GM18867 (cell line): Measurements from ENCODE around the gene ZFAND2B.

Experiments
- ATAC-seq: cut with Tn5 transposase; IDR thresholded peaks from one replicate; pipeline ENCODE4 v1.9.1; 2021; ENCODE audit warnings: mild to moderate bottlenecking, moderate library complexity; ENCODE audit not compliant: unreplicated experiment

The ZFAND2B gene, protein sequence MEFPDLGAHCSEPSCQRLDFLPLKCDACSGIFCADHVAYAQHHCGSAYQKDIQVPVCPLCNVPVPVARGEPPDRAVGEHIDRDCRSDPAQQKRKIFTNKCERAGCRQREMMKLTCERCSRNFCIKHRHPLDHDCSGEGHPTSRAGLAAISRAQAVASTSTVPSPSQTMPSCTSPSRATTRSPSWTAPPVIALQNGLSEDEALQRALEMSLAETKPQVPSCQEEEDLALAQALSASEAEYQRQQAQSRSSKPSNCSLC

DNA sequence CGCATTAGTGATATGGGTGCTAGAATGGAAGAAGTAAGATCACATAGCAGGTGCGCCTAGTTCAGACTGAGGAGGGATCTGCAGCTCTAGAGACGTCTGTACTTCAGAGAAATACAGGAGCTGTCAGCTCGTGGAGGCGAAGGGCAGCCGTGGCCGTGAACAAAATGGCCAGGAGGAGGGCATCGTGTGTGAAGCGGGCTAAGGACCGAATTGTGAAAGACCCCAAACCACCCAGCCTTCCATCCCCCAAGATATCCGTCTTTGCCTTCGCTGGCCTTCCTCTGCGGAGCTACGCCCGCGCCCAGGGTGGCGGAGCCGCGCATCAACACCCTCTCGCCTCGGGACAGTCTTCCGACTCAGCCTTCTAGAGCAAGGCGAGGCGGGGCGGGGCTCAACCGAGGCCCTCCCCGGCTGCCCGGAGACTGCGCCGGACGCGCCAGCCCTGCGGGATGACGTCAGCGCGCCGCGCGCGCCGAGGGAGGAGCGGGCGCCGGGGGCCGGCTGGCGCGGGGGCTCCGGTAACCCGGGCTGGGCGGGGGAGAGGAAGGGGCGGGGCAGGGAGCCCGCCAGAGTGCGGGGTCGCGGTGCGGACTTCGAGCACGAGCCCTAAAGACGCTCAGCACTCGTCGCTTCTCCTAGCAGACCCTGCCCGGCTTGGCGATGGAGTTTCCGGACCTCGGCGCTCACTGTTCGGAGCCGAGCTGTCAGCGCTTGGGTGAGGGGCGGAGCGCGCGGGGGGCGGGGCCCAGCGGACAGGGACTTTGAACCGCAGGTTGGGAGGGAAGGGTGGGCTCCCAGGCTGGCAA, at the start of gene ZFAND2B:
TSS of gene ZFAND2B (plus strand) at position 455 of the 806 bp plus-strand sequence. CDS start at position 661, 206 bp downstream.
- peak; percentile 96 for ATAC-seq

DNA sequence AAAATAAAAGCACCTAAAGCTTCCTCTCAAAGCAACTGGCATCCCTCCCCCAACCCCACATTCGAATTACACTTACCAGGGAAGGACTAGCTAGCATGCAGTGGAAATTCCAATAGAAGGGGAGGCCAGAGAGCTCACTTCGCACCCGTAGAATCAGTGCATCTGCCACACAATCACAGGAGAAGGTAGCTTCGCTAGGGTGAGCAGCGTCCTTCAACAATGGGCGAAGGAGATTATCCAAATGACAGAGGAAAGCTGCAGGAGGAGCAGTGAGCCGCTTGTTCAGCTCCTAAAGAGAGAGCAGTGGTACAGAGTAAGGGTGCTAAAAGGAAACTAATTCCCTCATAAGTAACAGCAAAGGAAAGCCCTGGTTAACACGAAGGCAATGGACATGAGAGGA, 49.2 kb upstream of the ZFAND2B start:
- no peak for ATAC-seq

DNA sequence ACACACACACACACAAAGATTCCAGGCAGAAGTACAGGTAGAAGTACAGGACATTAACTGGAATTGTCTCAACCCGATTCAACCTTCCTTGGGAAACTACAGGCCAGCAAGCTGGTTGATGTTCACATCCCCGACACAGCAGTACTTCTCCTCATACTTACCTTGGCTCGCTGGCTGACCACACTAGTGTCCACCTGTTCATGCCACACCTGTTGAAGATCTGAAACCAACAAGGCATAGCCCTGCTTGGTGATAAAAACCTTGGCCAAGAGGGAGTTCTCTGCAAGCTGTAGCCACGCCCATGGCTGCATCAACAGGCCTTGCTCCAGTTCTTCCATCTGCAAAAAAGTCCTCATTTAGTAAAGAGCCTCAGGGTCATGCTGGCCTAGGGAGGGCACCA, 48.6 kb upstream of the ZFAND2B start:
- ATAC-seq: no peak

DNA sequence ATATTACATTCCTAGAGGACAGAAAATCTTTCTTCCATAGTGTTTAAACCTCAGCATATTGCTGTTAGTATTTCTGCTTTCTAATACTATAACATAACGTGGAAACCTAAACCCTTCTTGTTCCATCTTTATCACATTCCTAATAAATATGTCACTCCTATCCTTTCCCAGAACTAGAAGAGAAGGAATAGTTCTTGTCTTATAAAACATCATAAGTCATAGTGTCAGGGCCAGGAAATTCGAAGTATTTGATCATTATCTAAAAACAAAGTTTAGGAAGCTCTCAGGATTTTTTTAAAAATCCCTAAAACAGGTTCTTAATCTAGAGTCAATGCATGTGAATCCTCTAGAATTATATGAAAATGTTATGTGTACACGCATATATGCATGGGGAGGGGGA, 48.0 kb upstream of the ZFAND2B start:
- no peak for ATAC-seq

DNA sequence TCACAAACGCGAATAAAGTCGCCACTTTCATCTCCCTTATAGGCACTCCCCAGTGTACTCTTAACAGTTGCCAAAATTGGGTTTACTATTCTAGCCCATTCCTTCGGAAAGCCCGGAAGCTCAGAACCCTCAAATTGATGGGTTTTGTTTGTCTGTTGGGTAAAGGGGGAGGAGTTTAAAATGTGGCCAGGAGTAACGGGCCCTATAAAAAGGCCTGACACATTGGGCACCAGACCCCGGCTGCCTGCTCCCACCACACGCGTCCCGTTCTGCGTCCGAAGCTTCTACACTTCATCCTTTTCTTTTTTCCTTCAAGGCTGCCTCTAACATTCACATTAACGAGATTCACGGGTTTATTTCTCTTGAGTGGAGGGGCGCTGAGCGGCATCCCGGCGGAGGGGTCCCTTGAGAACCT, 46.8 kb upstream of the ZFAND2B start:
- no peak for ATAC-seq

DNA sequence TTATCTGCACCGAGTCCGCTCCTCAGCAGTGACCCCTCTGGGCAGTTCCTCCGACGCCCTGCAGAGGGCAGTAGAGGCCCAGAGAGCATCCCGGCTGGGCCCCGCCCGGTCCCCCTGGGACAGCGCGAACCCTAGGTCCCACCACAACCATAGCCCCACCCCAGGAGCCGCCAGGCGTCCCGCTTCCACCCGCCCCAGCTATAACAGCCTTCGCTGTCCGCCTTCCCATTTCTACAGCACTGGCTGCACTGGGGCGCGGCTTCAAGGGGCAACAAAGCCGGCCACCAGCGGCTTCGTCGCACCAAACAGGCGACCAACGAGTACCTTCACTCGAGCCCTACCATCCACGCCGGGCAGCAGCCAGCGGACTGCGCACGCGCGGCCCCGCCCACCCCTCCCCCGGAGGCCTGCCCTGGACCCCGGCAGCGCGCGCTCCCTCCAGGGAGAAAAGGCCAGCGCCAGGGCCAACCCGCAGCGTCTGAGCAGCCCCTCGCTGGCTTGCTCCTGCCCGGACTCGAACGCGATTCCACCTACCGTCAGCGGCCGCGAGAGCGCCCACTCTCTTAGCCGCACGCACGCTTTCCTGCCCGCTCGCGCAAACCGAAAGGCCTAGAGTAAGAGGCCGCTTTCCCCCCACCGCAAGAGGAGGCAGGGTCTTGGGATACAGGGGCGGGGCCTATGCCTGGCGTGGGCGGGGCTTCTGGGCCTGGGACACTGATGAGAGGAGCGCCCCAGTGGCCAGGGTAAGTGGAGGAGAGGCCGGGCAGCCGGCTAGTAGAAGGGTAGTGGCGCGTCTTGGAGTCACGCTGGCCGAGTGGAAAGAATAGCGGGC, 46.2 kb upstream of the ZFAND2B start, which contains the start of gene NHEJ1:
TSS of gene NHEJ1 (minus strand) at position 630 of the 832 bp plus-strand sequence. CDS start 2,453 bp downstream, outside the sequence.
- ATAC-seq: peak; percentile 84

DNA sequence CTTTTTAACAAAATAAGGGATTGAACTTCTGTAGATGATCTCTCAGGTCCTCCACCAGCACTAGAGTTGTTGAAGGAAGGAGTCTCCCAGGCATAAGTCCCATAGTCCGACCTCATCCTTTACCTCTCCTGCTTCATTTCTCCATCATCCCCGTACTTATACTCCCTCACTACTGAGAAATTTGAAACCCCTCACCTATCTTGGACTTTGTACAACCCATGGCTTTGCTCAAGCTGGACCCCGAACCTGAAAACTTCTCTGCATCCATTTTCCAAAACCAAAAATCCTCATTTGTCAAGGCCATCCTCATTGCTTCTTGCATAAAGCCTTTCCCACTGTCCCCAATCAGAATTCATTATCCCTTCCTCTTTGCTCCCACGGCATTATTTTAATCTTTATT, 45.5 kb upstream of the ZFAND2B start:
- no peak for ATAC-seq

DNA sequence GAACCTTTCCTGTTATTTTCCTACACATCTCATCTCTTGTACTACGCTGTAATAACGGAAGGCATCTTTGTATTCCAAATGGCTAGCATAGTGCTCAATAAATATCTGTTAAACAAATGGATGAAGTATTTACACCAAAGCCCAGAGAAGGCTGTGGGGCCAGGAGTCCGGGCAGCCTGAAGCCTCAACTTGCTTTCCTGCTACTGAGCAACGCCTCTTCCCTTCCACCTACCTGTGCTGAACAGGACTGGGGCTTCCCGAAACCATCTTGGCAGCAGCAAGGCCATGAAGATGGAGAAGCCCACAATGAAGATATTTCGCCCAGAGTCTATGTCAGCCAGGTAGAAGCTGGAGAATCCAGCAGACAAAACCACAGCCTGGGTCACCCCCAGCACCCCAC, 43.4 kb upstream of the ZFAND2B start:
- ATAC-seq: no peak

DNA sequence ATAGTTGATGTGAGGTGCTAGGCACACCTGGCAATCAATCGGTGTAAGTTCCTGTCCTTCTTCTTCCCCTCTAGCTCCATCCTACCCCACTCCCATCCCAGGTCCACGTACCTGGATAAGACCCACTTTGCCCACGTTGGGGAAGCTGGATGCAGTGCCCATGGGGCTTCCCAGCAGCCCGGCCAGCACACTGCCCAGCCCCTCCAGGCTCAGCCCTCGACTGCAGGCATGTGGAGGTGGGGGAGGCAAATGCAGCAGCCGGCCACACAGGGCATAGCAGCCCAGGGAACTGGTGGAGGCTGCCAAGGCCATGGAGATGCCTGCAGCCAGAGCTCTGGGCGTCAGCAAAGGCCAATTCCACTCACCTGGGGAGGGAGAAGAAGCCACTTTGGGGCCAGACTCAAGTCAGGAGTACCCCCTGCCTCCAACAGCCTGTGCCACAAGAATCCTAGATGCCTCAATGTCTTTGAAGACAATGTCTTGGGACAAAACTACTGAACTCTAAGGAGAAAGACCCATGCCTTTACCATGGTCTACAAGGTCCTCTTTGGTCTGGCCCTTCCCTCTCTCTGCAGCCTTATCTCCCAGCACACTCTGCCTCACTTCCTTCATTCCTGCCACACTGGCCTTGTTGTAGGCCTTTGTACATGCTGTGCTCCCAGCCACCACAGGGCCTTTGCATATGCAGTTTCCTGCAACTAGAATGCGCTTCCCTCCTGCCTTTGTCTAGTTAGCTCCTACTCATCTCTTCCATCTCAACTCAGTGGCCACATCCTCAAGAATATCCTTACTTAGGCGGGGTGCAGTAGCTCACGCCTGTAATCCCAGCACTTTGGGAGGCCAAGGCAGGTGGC, 41.3 kb upstream of the ZFAND2B start:
- no peak for ATAC-seq

DNA sequence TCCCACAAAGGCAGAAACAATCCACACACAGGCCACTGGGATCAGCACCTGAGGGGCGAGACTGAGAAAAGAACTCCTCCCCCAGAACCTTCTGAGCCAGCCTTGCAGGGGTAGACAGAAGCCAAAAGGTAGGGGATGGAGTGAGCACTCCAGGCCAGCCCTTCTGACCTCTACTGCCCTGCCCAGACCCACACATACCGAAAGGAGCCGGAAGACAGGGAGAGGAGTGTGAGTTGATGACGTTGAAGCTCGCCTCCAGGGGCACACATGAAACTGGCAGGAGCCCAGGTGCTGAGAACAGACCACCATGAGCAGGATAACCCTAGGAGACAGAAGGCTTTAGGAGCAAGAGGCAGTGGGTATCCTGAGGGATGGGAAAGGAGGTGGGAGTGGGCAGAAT, 38.6 kb upstream of the ZFAND2B start:
- ATAC-seq: no peak

DNA sequence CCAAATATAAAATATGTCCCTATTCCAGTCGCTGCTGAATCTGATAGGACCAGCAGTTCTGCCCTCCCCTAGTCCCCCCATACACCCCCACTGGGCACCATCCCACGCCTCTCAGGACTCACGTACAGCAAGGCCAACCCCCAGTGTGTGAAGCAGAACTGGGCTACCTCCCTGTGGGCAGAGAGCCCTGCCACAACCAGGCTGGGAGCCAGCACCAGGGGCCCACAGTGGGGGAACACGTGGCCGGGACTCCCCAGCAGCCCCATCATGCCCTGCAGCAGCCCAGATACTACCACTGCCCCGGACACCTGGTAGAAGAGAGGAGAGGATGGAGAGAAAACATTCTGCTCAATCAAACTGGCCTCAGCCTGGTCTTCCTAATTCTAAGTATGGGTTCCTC, 38.1 kb upstream of the ZFAND2B start:
- peak; percentile 40 for ATAC-seq

DNA sequence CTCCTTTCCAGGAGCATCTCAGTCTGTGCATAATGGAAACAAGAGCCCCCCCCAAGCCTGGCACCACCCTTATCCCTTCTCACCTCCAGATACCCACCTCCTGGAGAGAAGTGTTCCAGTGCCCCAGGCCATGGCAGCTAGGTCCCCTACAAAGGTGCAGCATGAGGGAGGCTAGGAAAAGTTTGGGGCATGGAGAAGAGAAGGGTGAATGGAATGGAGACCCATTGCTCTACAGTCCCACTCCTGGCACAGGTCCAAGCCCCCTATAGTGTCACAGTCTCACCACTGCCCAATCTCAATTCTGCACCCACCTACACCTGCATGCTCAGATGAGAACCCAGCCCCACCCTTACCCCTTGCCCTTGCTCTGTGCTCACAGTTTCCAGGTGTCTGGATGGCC, 37.6 kb upstream of the ZFAND2B start:
- ATAC-seq: no peak

DNA sequence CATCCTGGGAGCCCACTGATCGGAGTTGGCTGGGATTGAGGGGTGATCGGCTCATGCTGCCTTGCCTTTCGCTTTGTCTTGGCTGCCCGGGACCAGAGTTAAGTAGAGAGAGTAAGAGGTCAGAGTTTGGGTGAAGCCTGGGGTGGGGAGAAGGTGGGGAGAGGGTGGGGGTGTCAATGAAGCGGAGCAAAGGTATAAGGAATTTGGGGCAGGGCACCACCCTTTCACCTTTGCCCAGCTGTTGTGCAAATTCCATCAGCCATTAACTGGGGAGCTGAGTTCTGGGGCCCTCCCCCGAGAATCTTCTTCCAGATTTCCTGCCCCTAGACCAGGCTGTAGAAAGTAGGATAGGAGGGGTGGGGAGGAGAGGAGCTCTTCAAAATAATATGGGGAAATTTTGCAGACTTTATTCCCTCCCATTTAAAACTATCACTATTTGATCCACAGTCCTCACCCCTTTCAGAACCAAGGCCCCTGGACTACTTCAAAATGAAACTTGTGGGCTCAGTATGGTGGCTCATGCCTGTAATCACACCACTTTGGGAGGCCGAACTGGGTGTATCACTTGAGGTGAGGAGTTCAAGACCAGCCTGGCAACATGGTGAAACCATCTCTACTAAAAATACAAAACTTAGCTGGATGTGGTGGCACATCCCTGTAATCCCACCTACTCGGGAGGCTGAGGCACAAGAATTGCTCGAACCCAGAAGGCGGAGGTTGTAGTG, 36.5 kb upstream of the ZFAND2B start, which contains the start of gene SLC23A3:
TSS of gene SLC23A3 (minus strand) at position 100 of the 725 bp plus-strand sequence. CDS start at position 55, 45 bp downstream.
- ATAC-seq: no peak

DNA sequence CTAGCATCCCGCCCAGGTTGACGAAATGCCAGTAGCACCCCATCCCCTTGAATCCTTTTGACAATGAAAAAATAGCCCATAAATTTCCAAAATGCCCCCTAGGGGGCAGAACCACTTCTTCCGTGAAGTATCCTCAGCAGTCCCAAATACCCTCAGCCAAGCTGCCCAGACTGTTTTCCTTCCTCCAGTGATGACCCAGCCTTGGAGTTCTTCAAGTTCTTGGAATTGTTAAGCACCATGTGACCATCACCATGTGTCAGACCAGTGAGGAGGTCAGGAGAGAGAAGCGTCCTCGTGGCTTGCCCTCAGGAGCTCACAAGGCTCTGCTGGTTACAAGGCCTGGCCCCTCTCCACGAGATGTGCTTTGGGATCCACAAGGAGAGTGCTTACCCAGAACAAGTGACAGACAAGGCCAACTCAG, 35.3 kb upstream of the ZFAND2B start:
- ATAC-seq: no peak

DNA sequence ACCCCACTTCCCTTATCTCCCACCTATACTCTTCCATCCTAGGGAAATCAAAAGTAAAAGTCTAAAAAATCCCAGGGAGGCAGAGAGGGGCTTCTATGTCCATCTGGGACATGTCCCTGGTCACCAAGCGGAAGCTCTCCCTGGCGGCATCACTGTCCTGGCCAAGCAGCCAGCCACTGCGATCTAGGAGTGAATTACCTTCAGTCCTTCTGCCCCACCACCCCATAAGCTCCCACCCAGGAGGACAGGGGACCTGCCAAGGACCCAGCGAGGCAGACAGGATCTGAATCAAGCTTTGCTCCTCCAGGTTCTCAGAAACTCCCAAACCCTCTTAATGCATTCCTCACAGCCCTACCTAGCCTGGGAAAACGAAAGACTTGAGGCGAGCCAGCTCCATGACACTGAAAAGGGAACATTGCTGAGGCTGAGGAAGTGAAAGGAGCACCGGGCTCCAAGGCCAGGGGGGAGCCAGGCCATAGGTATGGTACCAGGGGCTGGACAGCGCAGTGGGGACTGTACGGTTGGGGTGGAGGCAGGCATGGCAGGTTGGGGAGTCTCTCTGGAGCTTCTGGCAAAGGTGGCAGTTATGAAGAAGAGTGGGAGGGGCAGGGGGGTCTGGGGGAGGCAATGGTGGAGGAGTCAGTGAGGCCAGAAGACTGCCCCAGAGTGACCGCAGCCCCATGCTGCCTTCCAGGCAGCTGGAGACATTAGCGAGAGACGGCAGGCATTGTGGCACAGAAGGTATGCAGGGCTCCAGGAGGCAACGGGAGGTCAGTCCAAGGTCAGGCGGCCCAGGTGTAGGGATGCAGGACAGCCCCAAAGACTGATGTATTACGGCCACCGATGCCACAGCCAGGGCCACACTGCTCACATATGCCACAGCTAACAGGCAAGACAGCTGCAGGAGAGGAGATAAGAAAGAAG, 34.1 kb upstream of the ZFAND2B start:
- ATAC-seq: no peak

DNA sequence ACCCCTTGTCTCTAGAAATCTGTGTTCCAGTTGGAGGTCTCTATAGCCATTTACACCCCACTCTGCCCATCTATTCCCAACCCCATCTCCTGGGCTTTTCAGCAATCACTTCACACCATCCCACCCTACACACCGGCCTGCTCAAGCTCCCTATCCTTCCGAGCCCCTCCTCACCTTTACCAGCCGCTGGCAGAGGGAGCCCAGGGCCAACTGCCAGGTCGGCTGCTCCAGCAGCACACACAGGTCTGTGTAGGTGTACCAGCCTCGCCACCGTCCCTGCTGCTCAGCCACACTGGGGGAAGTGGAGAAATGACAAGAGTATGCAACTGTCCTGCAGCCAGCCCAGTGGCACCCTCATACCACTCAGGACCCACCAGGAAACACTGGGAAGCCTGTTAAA, 33.4 kb upstream of the ZFAND2B start:
- no peak for ATAC-seq

DNA sequence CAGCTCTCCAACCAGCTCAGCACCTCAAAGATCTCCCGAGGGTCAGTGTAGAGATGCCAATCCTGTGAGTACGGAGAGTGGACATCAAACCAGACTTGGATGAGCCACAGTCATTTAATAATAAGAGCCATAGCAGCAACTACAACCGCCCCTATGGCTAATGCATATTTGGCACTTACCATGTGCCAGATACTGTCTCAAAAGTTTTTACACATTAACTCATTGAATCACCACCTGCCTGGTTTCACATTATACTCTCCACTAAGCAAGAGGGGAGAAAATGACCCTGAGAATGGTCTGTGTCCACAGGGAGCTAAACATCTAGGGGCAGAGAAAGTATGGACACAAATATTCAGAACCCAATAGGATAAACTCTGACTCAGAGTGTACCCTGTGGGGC, 32.4 kb upstream of the ZFAND2B start:
- ATAC-seq: no peak

DNA sequence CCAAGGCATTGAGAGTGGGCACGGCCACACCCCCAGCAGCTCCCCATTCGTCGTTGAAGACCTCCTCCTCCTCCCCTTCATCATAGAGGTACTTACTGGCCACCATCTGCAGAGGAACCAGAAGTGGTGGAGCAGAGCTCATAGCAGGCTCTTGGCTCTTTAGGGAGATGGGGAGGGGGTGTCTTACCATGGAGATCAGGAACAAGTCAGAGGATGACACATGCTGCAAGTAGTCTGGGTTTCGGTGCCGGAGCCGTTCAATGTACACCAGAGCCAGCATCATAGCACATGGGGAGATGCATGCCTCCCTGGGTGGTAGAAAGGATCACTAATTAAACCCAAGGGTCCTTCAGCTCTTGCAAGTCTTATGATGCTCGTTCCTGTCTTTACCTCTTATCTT, 31.8 kb upstream of the ZFAND2B start:
- no peak for ATAC-seq

DNA sequence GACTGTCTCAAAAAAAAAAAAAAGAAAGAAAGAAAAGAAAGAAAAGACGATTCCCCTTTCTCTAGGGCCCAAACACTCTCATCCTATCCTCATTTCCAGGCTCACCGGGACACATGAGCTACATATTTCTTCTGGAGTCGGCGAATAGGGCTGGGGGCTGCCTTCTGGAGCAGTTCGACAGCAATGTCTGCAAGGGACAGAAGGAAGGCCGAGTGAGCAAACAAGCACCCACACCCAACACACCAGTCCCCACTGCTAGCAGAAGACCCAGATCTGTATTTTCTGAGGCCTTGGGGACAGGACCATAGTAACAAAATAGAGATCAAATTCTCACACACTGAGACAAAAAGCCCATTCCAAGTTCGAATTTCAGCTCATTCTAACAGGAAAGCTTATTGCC, 31.1 kb upstream of the ZFAND2B start:
- ATAC-seq: no peak
